ENCODE data around the gene FBXL7.

The FBXL7 gene

DNA sequence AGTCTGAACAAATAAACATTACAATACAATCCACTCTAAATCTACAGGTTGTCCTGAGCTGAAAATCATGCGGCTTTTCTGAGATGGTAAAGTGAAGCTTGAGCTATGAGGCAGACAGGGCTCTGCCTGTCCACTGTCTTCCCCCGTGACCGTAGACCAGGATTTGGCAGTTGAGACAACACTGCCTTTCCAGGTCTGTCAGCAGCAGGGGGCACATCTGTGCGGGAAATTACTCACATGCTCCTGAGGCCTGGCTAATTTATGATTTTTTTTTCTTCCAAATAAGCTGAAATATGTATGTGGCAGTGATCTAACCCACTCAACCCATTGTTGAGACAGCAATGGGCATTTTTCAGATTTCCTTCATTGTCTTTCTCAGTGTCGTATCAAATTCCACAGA, 307.9 kb downstream of the FBXL7 start:
- Histone ChIP-seq H3K9me3 (ENCODE audit: insufficient read depth, low read length, severe bottlenecking) (peaks cover 14% of the 10 kb centered on the region), H3K4me3 (ENCODE audit: low read depth in 1 of 2, low read length in 2 of 2) (no peak overlapping the region), H3K4me2 (ENCODE audit: insufficient read depth, low read length) (no peak overlapping the region), H3K79me2 (ENCODE audit: insufficient read depth, low read length) (no peaks in the 10 kb centered on the region), H3K27ac (ENCODE audit: low read length) (no peak overlapping the region), H4K20me1 (ENCODE audit: insufficient read depth, low read length) (no peaks in the 10 kb centered on the region; the same call in 1 of the 2 replicates), H2AFZ (ENCODE audit: low read depth, low read length) (no peak overlapping the region), H3K4me1 (ENCODE audit: insufficient read depth, low read length) (no peaks in the 10 kb centered on the region), H3K9ac (ENCODE audit: low read depth, low read length) (no peak overlapping the region), H3K27me3 (ENCODE audit: insufficient read depth, low read length, poor library complexity) (no peaks in the 10 kb centered on the region), H3K36me3 (ENCODE audit: insufficient read depth, low read length) (no peaks in the 10 kb centered on the region)
- ATAC-seq (ENCODE audit: insufficient read depth, low read depth) = no peak
- no peak for DNase-seq
- no peak for TF ChIP-seq EZH2 (IDR thresholded peaks at IDR 0.05; ENCODE audit: borderline replicate concordance, low read depth, low read length, severe bottlenecking)
- TF ChIP-seq, protein P1, sequence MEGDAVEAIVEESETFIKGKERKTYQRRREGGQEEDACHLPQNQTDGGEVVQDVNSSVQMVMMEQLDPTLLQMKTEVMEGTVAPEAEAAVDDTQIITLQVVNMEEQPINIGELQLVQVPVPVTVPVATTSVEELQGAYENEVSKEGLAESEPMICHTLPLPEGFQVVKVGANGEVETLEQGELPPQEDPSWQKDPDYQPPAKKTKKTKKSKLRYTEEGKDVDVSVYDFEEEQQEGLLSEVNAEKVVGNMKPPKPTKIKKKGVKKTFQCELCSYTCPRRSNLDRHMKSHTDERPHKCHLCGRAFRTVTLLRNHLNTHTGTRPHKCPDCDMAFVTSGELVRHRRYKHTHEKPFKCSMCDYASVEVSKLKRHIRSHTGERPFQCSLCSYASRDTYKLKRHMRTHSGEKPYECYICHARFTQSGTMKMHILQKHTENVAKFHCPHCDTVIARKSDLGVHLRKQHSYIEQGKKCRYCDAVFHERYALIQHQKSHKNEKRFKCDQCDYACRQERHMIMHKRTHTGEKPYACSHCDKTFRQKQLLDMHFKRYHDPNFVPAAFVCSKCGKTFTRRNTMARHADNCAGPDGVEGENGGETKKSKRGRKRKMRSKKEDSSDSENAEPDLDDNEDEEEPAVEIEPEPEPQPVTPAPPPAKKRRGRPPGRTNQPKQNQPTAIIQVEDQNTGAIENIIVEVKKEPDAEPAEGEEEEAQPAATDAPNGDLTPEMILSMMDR (IDR thresholded peaks at IDR 0.05; ENCODE audit: borderline replicate concordance, extremely low read depth, low read length, poor library complexity, severe bottlenecking) = peak; percentile 5

DNA sequence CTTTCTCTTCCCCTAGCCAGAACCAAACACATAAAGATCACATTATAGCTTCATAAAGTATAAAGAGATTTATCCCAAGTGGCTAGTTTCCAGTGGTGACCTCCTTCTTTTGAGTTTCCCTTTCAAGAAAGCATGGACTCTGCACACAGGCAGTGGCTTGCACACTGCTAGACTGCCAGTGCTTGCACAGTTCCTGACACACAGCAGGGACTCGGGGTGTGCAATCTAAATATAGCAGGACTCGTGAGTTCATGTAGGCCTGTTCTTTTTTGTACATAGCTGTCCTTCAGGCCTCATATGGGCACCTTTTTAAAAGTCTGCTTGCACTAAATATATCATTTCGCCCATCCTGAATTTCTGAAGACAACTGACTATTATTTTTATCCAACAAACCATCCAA, 308.6 kb downstream of the FBXL7 start:
- Histone ChIP-seq H3K4me2 (ENCODE audit: insufficient read depth, low read length) (no peak overlapping the region), H4K20me1 (ENCODE audit: insufficient read depth, low read length) (no peaks in the 10 kb centered on the region; the same call in 1 of the 2 replicates), H3K9me3 (ENCODE audit: insufficient read depth, low read length, severe bottlenecking) (peaks cover 12% of the 10 kb centered on the region), H3K4me3 (ENCODE audit: low read depth in 1 of 2, low read length in 2 of 2) (no peak overlapping the region), H3K36me3 (ENCODE audit: insufficient read depth, low read length) (no peaks in the 10 kb centered on the region), H3K4me1 (ENCODE audit: insufficient read depth, low read length) (no peaks in the 10 kb centered on the region), H2AFZ (ENCODE audit: low read depth, low read length) (no peak overlapping the region), H3K27ac (ENCODE audit: low read length) (no peak overlapping the region), H3K9ac (ENCODE audit: low read depth, low read length) (no peak overlapping the region), H3K27me3 (ENCODE audit: insufficient read depth, low read length, poor library complexity) (no peaks in the 10 kb centered on the region), H3K79me2 (ENCODE audit: insufficient read depth, low read length) (no peaks in the 10 kb centered on the region)
- DNase-seq = no peak
- no peak for TF ChIP-seq EZH2 (IDR thresholded peaks at IDR 0.05; ENCODE audit: borderline replicate concordance, low read depth, low read length, severe bottlenecking)
- TF ChIP-seq, protein P1 (IDR thresholded peaks at IDR 0.05; ENCODE audit: borderline replicate concordance, extremely low read depth, low read length, poor library complexity, severe bottlenecking) = no peak
- ATAC-seq (ENCODE audit: insufficient read depth, low read depth) = no peak

DNA sequence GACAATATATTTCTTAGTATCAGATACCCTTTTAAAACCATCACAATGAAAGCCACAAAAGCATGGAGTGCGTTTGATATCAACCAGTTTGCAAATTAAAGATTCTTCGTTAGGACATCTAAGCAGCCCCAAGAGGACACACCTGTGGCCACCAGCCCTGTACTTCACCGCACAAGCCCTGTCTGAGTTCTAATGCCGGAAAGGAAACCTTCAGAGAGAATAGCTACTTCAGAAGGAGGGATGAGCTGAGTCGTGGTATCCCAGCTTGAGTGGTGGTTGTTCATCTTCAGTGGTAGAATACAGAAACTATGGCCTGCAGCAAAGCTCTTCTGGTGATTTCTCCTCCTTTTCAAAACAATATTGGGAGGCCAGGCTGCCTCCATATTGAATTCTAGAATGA, 319.6 kb downstream of the FBXL7 start:
- H4K20me1 ChIP-seq (ENCODE audit: insufficient read depth, low read length) = 0 out of 2 replicates have a peak, but pooled peaks cover 2% of the 10 kb centered on the region

More for the DNA sequence above, 319.6 kb downstream of the FBXL7 start:
- H3K36me3 ChIP-seq (ENCODE audit: insufficient read depth, low read length) = no peaks in the 10 kb centered on the region
- H3K79me2 ChIP-seq (ENCODE audit: insufficient read depth, low read length) = no peaks in the 10 kb centered on the region
- H3K27ac ChIP-seq (ENCODE audit: low read length) = no peak overlapping the region
- H3K4me1 ChIP-seq (ENCODE audit: insufficient read depth, low read length) = no peaks in the 10 kb centered on the region
- H3K9me3 ChIP-seq (ENCODE audit: insufficient read depth, low read length, severe bottlenecking) = no peaks in the 10 kb centered on the region
- H3K4me2 ChIP-seq (ENCODE audit: insufficient read depth, low read length) = no peak overlapping the region
- no peak overlapping the region for H3K4me3 ChIP-seq (ENCODE audit: low read depth in 1 of 2, low read length in 2 of 2)
- ATAC-seq (ENCODE audit: insufficient read depth, low read depth) (peak; percentile 78), DNase-seq (peak; percentile 36)
- H3K27me3 ChIP-seq (ENCODE audit: insufficient read depth, low read length, poor library complexity) = no peaks in the 10 kb centered on the region
- H3K9ac ChIP-seq (ENCODE audit: low read depth, low read length) = no peak overlapping the region
- H2AFZ ChIP-seq (ENCODE audit: low read depth, low read length) = no peak overlapping the region
- no peak for TF ChIP-seq EZH2 (IDR thresholded peaks at IDR 0.05; ENCODE audit: borderline replicate concordance, low read depth, low read length, severe bottlenecking)
- TF ChIP-seq, protein P1 (IDR thresholded peaks at IDR 0.05; ENCODE audit: borderline replicate concordance, extremely low read depth, low read length, poor library complexity, severe bottlenecking) = no peak

All from DND-41 (cell line).